ENCODE measurements around the gene GPR78. TPM values are rescaled to one million over a fixed set of nuclear protein-coding genes. Genes with fewer than 3 reads are reported as not detected.

Gene GPR78
- total and polyA plus RNA-seq, 2 donors (not counting 1 experiment from before 2014, with no cell fraction given): 0.20 to 0.33 TPM

DNA sequence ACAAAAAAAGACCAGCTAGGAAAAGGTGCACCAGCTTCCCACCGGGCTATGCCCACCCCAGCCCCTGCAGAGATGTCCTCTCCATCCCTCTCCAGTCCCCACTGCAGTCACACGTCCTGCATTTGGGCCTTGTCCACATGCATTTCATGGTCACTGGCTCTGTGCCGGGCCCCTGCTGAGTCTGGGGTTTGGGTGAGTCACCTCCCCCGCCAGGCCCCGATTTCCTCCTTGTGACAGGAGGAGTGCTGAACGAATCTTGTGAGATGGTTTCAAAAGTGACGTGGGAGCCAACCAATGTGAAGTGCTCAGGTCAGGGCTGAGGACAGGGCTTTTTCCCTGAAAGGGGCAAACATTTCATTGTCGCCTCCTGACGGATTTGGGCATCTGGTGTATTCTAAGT, 19.5 kb downstream of the GPR78 start:
- TF ChIP-seq, protein P1, sequence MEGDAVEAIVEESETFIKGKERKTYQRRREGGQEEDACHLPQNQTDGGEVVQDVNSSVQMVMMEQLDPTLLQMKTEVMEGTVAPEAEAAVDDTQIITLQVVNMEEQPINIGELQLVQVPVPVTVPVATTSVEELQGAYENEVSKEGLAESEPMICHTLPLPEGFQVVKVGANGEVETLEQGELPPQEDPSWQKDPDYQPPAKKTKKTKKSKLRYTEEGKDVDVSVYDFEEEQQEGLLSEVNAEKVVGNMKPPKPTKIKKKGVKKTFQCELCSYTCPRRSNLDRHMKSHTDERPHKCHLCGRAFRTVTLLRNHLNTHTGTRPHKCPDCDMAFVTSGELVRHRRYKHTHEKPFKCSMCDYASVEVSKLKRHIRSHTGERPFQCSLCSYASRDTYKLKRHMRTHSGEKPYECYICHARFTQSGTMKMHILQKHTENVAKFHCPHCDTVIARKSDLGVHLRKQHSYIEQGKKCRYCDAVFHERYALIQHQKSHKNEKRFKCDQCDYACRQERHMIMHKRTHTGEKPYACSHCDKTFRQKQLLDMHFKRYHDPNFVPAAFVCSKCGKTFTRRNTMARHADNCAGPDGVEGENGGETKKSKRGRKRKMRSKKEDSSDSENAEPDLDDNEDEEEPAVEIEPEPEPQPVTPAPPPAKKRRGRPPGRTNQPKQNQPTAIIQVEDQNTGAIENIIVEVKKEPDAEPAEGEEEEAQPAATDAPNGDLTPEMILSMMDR (conservative IDR thresholded peaks at IDR 0.05 in 1 of 2, IDR thresholded peaks at IDR 0.05 in 1 of 2; ENCODE audit: low read depth in 1 of 2, low read length in 2 of 2): no peak
- TF ChIP-seq EZH2 (IDR thresholded peaks at IDR 0.05; ENCODE audit: low read length, missing control alignments): no peak
- H4K20me1 ChIP-seq (ENCODE audit: control insufficient read depth, extremely low read depth, insufficient read depth, low read length): no peaks in the 10 kb centered on the region
- peak; percentile 54 to 91 for DNase-seq (ENCODE audit: low read depth in 2 of 2)
- H3K27me3 ChIP-seq (ENCODE audit: control insufficient read depth, insufficient read depth, low read length): no peaks in the 10 kb centered on the region
- H3K27ac ChIP-seq (ENCODE audit: insufficient read depth, low read length): no peak overlapping the region
- no peak overlapping the region for H3K4me3 ChIP-seq (replicated peaks in 1 of 4; ENCODE audit: control extremely low read depth in 1 of 4, insufficient read depth in 1 of 4, low read depth in 3 of 4, low read length in 4 of 4)
- H3K79me2 ChIP-seq (ENCODE audit: control insufficient read depth, insufficient read depth, low read length): no peaks in the 10 kb centered on the region
- peaks cover 3% of the 10 kb centered on the region for H3K36me3 ChIP-seq (ENCODE audit: control insufficient read depth, insufficient read depth, low read length)
- no peak overlapping the region for H2AFZ ChIP-seq (ENCODE audit: low read length)
- H3K9ac ChIP-seq (ENCODE audit: insufficient read depth, low read length): no peak overlapping the region
- no peaks in the 10 kb centered on the region for H3K4me1 ChIP-seq (ENCODE audit: control insufficient read depth, extremely low read depth, insufficient read depth, low read length)
- H3K4me2 ChIP-seq (ENCODE audit: extremely low read depth, insufficient read depth, low read length): no peak overlapping the region
- no peaks in the 10 kb centered on the region for H3K9me3 ChIP-seq (ENCODE audit: control insufficient read depth, insufficient read depth, low read depth, low read length)

DNA sequence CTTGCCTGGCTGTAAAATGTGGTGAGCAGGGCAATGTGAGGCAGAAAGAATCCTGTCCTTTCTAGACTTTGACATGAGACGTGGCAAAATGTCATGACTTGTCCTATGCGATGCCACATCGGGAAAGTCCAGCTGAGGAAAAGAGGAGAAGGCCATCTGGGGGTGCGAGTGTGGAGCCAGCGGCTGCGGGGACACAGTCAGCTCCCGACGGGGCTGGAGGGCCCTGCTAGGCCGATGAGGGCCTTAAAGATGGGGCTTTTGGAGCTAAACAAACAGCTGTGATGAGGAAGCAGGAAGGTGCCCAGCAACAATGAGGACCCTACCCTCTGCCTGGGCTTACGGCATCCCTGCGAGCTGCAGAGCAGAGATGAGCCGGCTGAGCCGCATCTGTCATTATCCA, 20.1 kb downstream of the GPR78 start:
- H3K36me3 ChIP-seq (ENCODE audit: control insufficient read depth, insufficient read depth, low read length): peaks cover 3% of the 10 kb centered on the region
- H3K4me2 ChIP-seq (ENCODE audit: extremely low read depth, insufficient read depth, low read length): no peak overlapping the region
- no peak for TF ChIP-seq EZH2 (IDR thresholded peaks at IDR 0.05; ENCODE audit: low read length, missing control alignments)
- TF ChIP-seq, protein P1 (conservative IDR thresholded peaks at IDR 0.05 in 1 of 2, IDR thresholded peaks at IDR 0.05 in 1 of 2; ENCODE audit: low read depth in 1 of 2, low read length in 2 of 2): no peak
- no peaks in the 10 kb centered on the region for H3K9me3 ChIP-seq (ENCODE audit: control insufficient read depth, insufficient read depth, low read depth, low read length)
- H3K4me1 ChIP-seq (ENCODE audit: control insufficient read depth, extremely low read depth, insufficient read depth, low read length): no peaks in the 10 kb centered on the region
- no peak for DNase-seq (ENCODE audit: low read depth in 2 of 2)
- no peak overlapping the region for H3K9ac ChIP-seq (ENCODE audit: insufficient read depth, low read length)
- H3K79me2 ChIP-seq (ENCODE audit: control insufficient read depth, insufficient read depth, low read length): no peaks in the 10 kb centered on the region
- H3K27me3 ChIP-seq (ENCODE audit: control insufficient read depth, insufficient read depth, low read length): no peaks in the 10 kb centered on the region
- no peaks in the 10 kb centered on the region for H4K20me1 ChIP-seq (ENCODE audit: control insufficient read depth, extremely low read depth, insufficient read depth, low read length)
- H2AFZ ChIP-seq (ENCODE audit: low read length): no peak overlapping the region
- H3K4me3 ChIP-seq (replicated peaks in 1 of 4; ENCODE audit: control extremely low read depth in 1 of 4, insufficient read depth in 1 of 4, low read depth in 3 of 4, low read length in 4 of 4): no peak overlapping the region
- no peak overlapping the region for H3K27ac ChIP-seq (ENCODE audit: insufficient read depth, low read length)

DNA sequence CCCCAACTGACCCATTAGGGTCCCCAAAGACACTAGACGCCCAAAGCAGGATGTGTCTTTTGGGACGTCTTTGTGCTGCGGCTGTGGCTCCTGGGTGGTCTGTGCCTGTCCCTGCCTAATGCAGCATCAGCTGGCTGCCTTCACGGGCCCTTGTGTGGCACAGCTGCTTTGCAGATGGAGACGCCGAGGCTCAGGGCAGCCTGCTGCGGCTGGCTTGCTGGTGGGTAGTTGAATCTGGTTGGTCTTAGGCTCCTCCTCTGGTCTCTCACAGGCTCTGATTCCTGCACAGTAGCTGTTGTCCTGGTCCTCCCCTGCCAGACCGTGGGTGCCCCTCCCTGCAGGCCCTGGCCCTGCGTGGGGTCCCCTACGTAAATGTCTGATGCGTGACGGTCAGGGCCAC, 20.5 kb downstream of the GPR78 start:
- H3K27ac ChIP-seq (ENCODE audit: insufficient read depth, low read length): no peak overlapping the region

More for the DNA sequence above, 20.5 kb downstream of the GPR78 start:
- H3K79me2 ChIP-seq (ENCODE audit: control insufficient read depth, insufficient read depth, low read length): no peaks in the 10 kb centered on the region
- TF ChIP-seq EZH2 (IDR thresholded peaks at IDR 0.05; ENCODE audit: low read length, missing control alignments): no peak
- TF ChIP-seq, protein P1 (conservative IDR thresholded peaks at IDR 0.05 in 1 of 2, IDR thresholded peaks at IDR 0.05 in 1 of 2; ENCODE audit: low read depth in 1 of 2, low read length in 2 of 2): no peak
- DNase-seq (ENCODE audit: low read depth in 2 of 2): no peak
- H3K27me3 ChIP-seq (ENCODE audit: control insufficient read depth, insufficient read depth, low read length): no peaks in the 10 kb centered on the region
- H3K9ac ChIP-seq (ENCODE audit: insufficient read depth, low read length): no peak overlapping the region
- H2AFZ ChIP-seq (ENCODE audit: low read length): no peak overlapping the region
- no peak overlapping the region for H3K4me3 ChIP-seq (replicated peaks in 1 of 4; ENCODE audit: control extremely low read depth in 1 of 4, insufficient read depth in 1 of 4, low read depth in 3 of 4, low read length in 4 of 4)
- peaks cover 3% of the 10 kb centered on the region for H3K36me3 ChIP-seq (ENCODE audit: control insufficient read depth, insufficient read depth, low read length)
- no peak overlapping the region for H3K4me2 ChIP-seq (ENCODE audit: extremely low read depth, insufficient read depth, low read length)
- no peaks in the 10 kb centered on the region for H3K4me1 ChIP-seq (ENCODE audit: control insufficient read depth, extremely low read depth, insufficient read depth, low read length)
- H3K9me3 ChIP-seq (ENCODE audit: control insufficient read depth, insufficient read depth, low read depth, low read length): no peaks in the 10 kb centered on the region
- no peaks in the 10 kb centered on the region for H4K20me1 ChIP-seq (ENCODE audit: control insufficient read depth, extremely low read depth, insufficient read depth, low read length)

All from fibroblast of lung (primary cell).